Upper lobe of left lung (tissue), 4 donors: ENCODE measurements around the gene KRTAP16-1.
A peak's percentile ranks its signal among the peaks of the same experiment; 100 is the strongest.

Source experiments
- EP300 ChIP-seq, 4 donors: sonication (generic); formaldehyde crosslinking; IDR thresholded peaks; one replicate each; pipeline ENCODE4 v1.5.1; 2017; ENCODE audit warnings: antibody characterized with exemption in 4 of 4, control low read depth in 2 of 4
- POLR2A ChIP-seq, 4 donors: fragments of 450-650 bp; IDR thresholded peaks; one replicate each; pipeline ENCODE4 v1.5.1; 2016 to 2017; ENCODE audit warnings: antibody characterized with exemption in 4 of 4, mild to moderate bottlenecking in 2 of 4
- POLR2AphosphoS5 ChIP-seq, 2 donors: sonication (generic); formaldehyde crosslinking; IDR thresholded peaks; one replicate each; pipeline ENCODE4 v1.5.1; 2017; ENCODE audit warnings: antibody characterized with exemption in 2 of 2
- TF ChIP-seq, protein P1 (sequence below), 6 experiments: fragments of 450-650 bp in 4 of 6; fragments of 200-600 bp in 2 of 6; sonication (generic) in 2 of 6; IDR thresholded peaks; one replicate each; pipeline ENCODE4 v1.5.1; 2016 to 2019; ENCODE audit warnings: antibody characterized with exemption in 6 of 6

DNA sequence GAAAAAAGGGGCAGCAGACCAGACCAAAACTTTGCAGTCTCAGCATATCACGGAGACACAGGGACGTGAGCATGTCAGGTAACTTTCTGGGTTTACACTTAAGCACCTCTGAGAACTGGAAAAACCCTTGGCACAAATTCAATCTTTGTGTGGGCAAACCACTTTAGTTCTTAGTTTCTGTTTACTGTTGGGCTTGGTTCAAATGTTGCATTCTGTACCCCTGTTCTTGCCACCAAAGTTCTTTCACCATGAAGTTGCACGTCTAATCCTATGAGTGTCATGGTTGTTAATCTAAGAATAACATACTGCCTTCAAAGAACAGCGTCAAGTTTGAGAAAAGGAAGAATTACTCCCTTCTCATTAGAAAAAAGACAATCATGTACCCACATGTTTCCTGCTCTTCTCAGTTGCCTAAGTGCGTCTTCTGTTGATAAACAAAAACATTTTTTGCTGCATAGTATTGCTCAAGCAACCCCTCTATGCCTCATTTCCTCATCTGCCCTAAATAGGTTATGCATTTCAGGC, 29.9 kb upstream of the KRTAP16-1 start:
- TF ChIP-seq, protein P1, sequence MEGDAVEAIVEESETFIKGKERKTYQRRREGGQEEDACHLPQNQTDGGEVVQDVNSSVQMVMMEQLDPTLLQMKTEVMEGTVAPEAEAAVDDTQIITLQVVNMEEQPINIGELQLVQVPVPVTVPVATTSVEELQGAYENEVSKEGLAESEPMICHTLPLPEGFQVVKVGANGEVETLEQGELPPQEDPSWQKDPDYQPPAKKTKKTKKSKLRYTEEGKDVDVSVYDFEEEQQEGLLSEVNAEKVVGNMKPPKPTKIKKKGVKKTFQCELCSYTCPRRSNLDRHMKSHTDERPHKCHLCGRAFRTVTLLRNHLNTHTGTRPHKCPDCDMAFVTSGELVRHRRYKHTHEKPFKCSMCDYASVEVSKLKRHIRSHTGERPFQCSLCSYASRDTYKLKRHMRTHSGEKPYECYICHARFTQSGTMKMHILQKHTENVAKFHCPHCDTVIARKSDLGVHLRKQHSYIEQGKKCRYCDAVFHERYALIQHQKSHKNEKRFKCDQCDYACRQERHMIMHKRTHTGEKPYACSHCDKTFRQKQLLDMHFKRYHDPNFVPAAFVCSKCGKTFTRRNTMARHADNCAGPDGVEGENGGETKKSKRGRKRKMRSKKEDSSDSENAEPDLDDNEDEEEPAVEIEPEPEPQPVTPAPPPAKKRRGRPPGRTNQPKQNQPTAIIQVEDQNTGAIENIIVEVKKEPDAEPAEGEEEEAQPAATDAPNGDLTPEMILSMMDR (IDR thresholded peaks at IDR 0.05): no peak
- no peak for TF ChIP-seq POLR2A (IDR thresholded peaks at IDR 0.05)
- no peak for TF ChIP-seq POLR2AphosphoS5 (IDR thresholded peaks at IDR 0.05)
- TF ChIP-seq EP300 (IDR thresholded peaks at IDR 0.05): peak in 1 of 4 donors; percentile 39
